PC-9 (cell line): ENCODE results near the gene EXOC4. TPM values are rescaled to one million over a fixed set of nuclear protein-coding genes. Genes with fewer than 3 reads are reported as not detected.

Experiments used
- BruUV-seq: library from RNA; stranded (reverse); fragments of 400-500 nt; replicated peaks from 2 replicates; lab custom pipeline; 2021; lab: Mats Ljungman, UMichigan
- CTCF ChIA-PET: fragments of 300-600 bp; sonication (Branson Sonifier 250); formaldehyde crosslinking; loops from one replicate; lab custom pipeline; 2022; ENCODE audit warnings: antibody characterized with exemption; lab: Charles Lee
- POLR2A ChIA-PET: fragments of 300-600 bp; sonication (Branson Sonifier 250); formaldehyde crosslinking; loops from one replicate; lab custom pipeline; 2022; ENCODE audit warnings: antibody characterized with exemption; ENCODE audit not compliant: unreplicated experiment; lab: Charles Lee
- DNase-seq, 2 experiments: peaks; one replicate each; pipeline versions ENCODE4 v3.0.0 to v3.0.0-alpha.2; 2015 to 2022; ENCODE audit warnings: mixed read lengths in 1 of 2
- H2AFZ ChIP-seq: fragments of 200-600 bp; sonication (generic); 2 replicates; pipeline ENCODE4 v1.8.1; 2017; ENCODE audit warnings: antibody characterized with exemption
- H3F3A ChIP-seq: fragments of 200-600 bp; sonication (generic); 2 replicates; pipeline ENCODE4 v1.8.1; 2017; ENCODE audit warnings: antibody characterized with exemption, mild to moderate bottlenecking, low read depth; ENCODE audit not compliant: insufficient read depth
- H3K27ac ChIP-seq: fragments of 200-600 bp; sonication (generic); 2 replicates; pipeline ENCODE4 v1.6.1; 2016; ENCODE audit warnings: mixed run types
- H3K27me3 ChIP-seq: fragments of 200-600 bp; sonication (generic); 2 replicates; pipeline ENCODE4 v1.6.1; 2016; ENCODE audit warnings: low read depth, mixed run types; ENCODE audit not compliant: insufficient read depth
- H3K36me3 ChIP-seq: fragments of 200-600 bp; sonication (generic); 2 replicates; pipeline ENCODE4 v1.6.1; 2016; ENCODE audit warnings: low read depth, mixed run types
- H3K4me1 ChIP-seq: fragments of 200-600 bp; sonication (generic); replicated peaks from 2 replicates; pipeline ENCODE4 v1.6.1; 2016; ENCODE audit warnings: mixed run types; ENCODE audit not compliant: insufficient read depth
- H3K4me2 ChIP-seq: fragments of 200-600 bp; sonication (generic); 2 replicates; pipeline ENCODE4 v1.6.1; 2017; ENCODE audit warnings: mixed run types
- H3K4me3 ChIP-seq: fragments of 200-600 bp; sonication (generic); 2 replicates; pipeline ENCODE4 v1.6.1; 2016; ENCODE audit warnings: mixed run types
- H3K79me2 ChIP-seq: fragments of 200-600 bp; sonication (generic); 2 replicates; pipeline ENCODE4 v1.6.1; 2017; ENCODE audit warnings: low read depth, mixed run types
- H3K9me2 ChIP-seq: fragments of 200-600 bp; sonication (generic); 2 replicates; pipeline ENCODE4 v1.8.1; 2017; ENCODE audit warnings: mild to moderate bottlenecking; ENCODE audit not compliant: insufficient read depth
- H3K9me3 ChIP-seq: fragments of 200-600 bp; sonication (generic); 2 replicates; pipeline ENCODE4 v1.8.1; 2016; ENCODE audit warnings: low read depth; ENCODE audit not compliant: insufficient read depth
- H4K20me1 ChIP-seq: fragments of 200-600 bp; sonication (generic); 2 replicates; pipeline ENCODE4 v1.8.1; 2017; ENCODE audit not compliant: insufficient read depth
- CTCF ChIP-seq: fragments of 200-600 bp; sonication (generic); conservative IDR thresholded peaks from 2 replicates; pipeline ENCODE4 v1.6.1; 2017; ENCODE audit warnings: mixed run types, antibody characterized with exemption, mild to moderate bottlenecking, moderate library complexity
- EZH2 ChIP-seq: fragments of 200-600 bp; sonication (generic); IDR thresholded peaks from 2 replicates; pipeline ENCODE4 v1.8.0; 2017; ENCODE audit warnings: antibody characterized with exemption, low read depth
- intact Hi-C: fragments of 100-400 bp; cut with micrococcal nuclease; formaldehyde crosslinking; loops from one replicate; pipeline ENCODE4 v1.10.0; 2022; ENCODE audit not compliant: unreplicated experiment
- total RNA-seq: library from RNA; stranded (reverse); gene quantifications from 2 replicates; pipeline ENCODE4 v1.2.3, GENCODE V29; 2021

Gene EXOC4
- total RNA-seq, 1 experiment from 2014 or later: 101 TPM

DNA sequence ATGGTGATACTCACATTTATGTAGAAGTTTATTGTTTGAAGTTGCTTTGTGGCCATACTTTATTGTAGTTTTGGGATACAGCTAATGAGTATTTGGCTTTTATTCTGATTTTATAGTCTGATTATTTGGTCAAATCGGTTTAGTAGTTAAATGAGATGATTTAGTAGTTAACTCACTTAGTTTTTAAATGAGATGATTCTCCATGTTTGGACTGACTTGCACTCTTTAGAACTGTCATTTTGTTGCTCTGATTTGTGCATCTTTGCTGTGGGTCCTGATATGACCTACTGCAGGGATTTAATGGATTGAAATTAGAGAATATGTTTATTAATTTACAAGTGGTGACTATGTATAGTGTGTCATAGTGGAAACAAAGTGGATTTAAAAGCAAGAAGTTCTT lies 44.2 kb downstream of the EXOC4 start:
- Histone ChIP-seq H3K27ac (no peak overlapping the region), H3K4me1 (no peaks in the 10 kb centered on the region), H2AFZ (no peak overlapping the region), H3K4me3 (no peak overlapping the region), H3F3A (no peaks in the 10 kb centered on the region), H3K9me3 (no peaks in the 10 kb centered on the region), H3K4me2 (no peak overlapping the region), H4K20me1 (peaks cover 2% of the 10 kb centered on the region; the same call in 1 of the 2 replicates), H3K79me2 (no peaks in the 10 kb centered on the region), H3K36me3 (no peaks in the 10 kb centered on the region), H3K9me2 (no peaks in the 10 kb centered on the region), H3K27me3 (no peaks in the 10 kb centered on the region)
- DNase-seq: no peak
- intact Hi-C loops: no loop called here
- no TSS peak for BruUV-seq
- no peak for TF ChIP-seq EZH2
- no peak for TF ChIP-seq CTCF
- ChIA-PET CTCF (no interaction called here), POLR2A (interaction anchor here (0.6 kb wide), 1 partner anchor 513 kb away, joined by 4 read pairs; no protein-coding TSS in a partner anchor)

DNA sequence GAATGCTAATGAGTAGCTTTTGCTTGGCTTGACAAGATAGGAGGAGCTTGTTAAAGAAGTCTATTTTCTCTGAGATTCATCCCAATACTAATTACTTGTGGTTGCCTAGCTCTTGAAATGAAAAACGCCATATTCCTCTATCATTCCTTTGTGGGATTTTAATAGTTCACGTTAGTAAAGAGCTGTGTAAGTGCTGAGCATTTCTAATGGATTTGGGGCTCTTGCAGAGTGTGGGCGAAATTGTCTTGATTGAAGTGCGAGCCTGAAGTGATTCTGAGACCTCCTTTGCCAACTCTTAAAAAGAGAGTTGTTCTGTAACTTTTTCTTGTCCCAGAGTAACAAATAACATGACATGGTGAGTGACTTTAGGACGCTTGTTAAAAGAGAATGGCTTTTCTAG lies 45.2 kb downstream of the EXOC4 start:
- Histone ChIP-seq H3K79me2 (no peaks in the 10 kb centered on the region), H3K27me3 (no peaks in the 10 kb centered on the region), H3K9me2 (no peaks in the 10 kb centered on the region), H3K27ac (no peak overlapping the region), H3K9me3 (no peaks in the 10 kb centered on the region), H3K4me2 (no peak overlapping the region), H3F3A (no peaks in the 10 kb centered on the region), H3K4me3 (no peak overlapping the region), H4K20me1 (peaks cover 4% of the 10 kb centered on the region; the same call in 1 of the 2 replicates), H3K36me3 (no peaks in the 10 kb centered on the region), H3K4me1 (no peaks in the 10 kb centered on the region), H2AFZ (no peak overlapping the region)
- TF ChIP-seq CTCF: no peak
- ChIA-PET POLR2A (no interaction called here), CTCF (no interaction called here)
- DNase-seq: no peak
- intact Hi-C loops: no loop called here
- no TSS peak for BruUV-seq

DNA sequence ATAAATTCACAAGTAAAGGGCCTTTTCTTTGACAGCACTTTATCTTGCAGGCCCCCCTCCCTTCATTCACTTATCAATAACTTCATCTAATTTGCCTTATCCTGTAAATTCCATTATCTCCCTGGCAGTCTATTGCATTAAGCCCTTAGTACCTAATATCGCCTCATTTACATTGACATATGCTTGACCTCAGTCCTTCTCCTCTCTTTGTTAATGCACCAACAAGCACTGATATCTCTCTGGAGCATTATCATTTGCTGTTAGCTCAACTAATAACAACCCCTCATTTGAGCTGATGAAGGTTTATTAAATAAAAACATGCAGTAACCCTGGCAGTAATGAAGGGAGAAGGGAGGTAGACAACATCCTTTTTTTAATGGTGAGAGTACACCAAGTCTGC lies 46.8 kb downstream of the EXOC4 start:
- Histone ChIP-seq H3K4me3 (no peak overlapping the region), H2AFZ (no peak overlapping the region), H3K9me2 (no peaks in the 10 kb centered on the region), H3K36me3 (no peaks in the 10 kb centered on the region), H3K4me2 (no peak overlapping the region), H3K4me1 (no peaks in the 10 kb centered on the region), H4K20me1 (peaks cover 4% of the 10 kb centered on the region; the same call in 1 of the 2 replicates), H3K79me2 (no peaks in the 10 kb centered on the region), H3K27me3 (no peaks in the 10 kb centered on the region), H3K27ac (no peak overlapping the region), H3K9me3 (no peaks in the 10 kb centered on the region), H3F3A (no peaks in the 10 kb centered on the region)
- ChIA-PET POLR2A (no interaction called here), CTCF (no interaction called here)
- DNase-seq: no peak
- intact Hi-C loops: no loop called here
- no TSS peak for BruUV-seq
- TF ChIP-seq CTCF (no peak), EZH2 (no peak)
